Osteocyte (in vitro differentiated cells): Measurements from ENCODE around the gene STIMATE. TPM values are rescaled to one million over a fixed set of nuclear protein-coding genes. Genes with fewer than 3 reads are reported as not detected.

Experiments
- DNase-seq: peaks from one replicate; pipeline ENCODE4 v3.0.0; 2021; ENCODE audit warnings: mixed read lengths; ENCODE audit not compliant: unreplicated experiment; ENCODE audit errors: extremely low spot score
- H3K27ac Mint-ChIP-seq: one replicate; pipeline ENCODE4 v1.8.0; 2021; ENCODE audit warnings: mild to moderate bottlenecking, mixed read lengths; ENCODE audit not compliant: unreplicated experiment
- H3K27me3 Mint-ChIP-seq: one replicate; pipeline ENCODE4 v1.8.0; 2021; ENCODE audit warnings: mixed read lengths; ENCODE audit not compliant: unreplicated experiment
- H3K36me3 Mint-ChIP-seq: one replicate; pipeline ENCODE4 v1.8.0; 2021; ENCODE audit warnings: mixed read lengths; ENCODE audit not compliant: unreplicated experiment
- H3K4me1 Mint-ChIP-seq: one replicate; pipeline ENCODE4 v1.8.0; 2021; ENCODE audit warnings: mixed read lengths; ENCODE audit not compliant: unreplicated experiment
- H3K4me3 Mint-ChIP-seq: one replicate; pipeline ENCODE4 v1.8.0; 2021; ENCODE audit warnings: mild to moderate bottlenecking, moderate library complexity, mixed read lengths; ENCODE audit not compliant: unreplicated experiment
- H3K9me3 Mint-ChIP-seq: one replicate; pipeline ENCODE4 v1.8.0; 2021; ENCODE audit warnings: mixed read lengths; ENCODE audit not compliant: unreplicated experiment
- total RNA-seq: library from RNA; stranded (reverse); gene quantifications from 2 replicates; pipeline ENCODE4 v1.2.1, GENCODE V29; 2021
- TF ChIP-seq, protein P1 (sequence below): fragments of 200-600 bp; sonication (generic); IDR thresholded peaks from 2 replicates; pipeline ENCODE4 v1.5.0; 2021; ENCODE audit warnings: antibody characterized with exemption, mild to moderate bottlenecking, moderate library complexity

The STIMATE gene
- total RNA-seq, 1 donor from 2014 or later, result 25.3 TPM

GRCh38 chr3:52873433-52874159 is 23.8 kb downstream of the STIMATE start:
- Mint-ChIP-seq H3K4me3 (no peak overlapping the region), H3K27ac (no peak overlapping the region), H3K4me1 (peaks cover 12% of the 10 kb centered on the region), H3K36me3 (no peaks in the 10 kb centered on the region), H3K27me3 (no peaks in the 10 kb centered on the region), H3K9me3 (no peaks in the 10 kb centered on the region)
- TF ChIP-seq, protein P1, sequence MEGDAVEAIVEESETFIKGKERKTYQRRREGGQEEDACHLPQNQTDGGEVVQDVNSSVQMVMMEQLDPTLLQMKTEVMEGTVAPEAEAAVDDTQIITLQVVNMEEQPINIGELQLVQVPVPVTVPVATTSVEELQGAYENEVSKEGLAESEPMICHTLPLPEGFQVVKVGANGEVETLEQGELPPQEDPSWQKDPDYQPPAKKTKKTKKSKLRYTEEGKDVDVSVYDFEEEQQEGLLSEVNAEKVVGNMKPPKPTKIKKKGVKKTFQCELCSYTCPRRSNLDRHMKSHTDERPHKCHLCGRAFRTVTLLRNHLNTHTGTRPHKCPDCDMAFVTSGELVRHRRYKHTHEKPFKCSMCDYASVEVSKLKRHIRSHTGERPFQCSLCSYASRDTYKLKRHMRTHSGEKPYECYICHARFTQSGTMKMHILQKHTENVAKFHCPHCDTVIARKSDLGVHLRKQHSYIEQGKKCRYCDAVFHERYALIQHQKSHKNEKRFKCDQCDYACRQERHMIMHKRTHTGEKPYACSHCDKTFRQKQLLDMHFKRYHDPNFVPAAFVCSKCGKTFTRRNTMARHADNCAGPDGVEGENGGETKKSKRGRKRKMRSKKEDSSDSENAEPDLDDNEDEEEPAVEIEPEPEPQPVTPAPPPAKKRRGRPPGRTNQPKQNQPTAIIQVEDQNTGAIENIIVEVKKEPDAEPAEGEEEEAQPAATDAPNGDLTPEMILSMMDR, result no peak
- no peak for DNase-seq

DNA sequence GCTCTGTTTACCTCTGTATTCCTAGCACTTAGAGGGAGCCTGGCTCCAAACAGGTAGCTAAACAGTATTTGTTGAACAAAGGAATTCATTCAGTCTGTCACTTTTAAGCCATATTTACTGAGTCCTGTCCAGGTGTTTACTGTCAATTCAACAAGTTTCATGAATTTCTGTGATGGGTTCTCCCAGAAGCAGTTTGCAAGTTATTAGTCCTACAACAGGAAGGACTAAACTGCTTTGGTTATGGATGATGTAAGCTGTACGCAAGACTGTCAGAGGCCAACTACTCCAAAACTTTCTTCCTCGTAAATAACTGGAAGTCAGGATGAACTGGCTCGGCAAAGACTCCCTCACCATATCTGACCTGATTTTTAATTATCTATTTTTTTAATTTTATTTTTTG is 25.1 kb downstream of the STIMATE start:
- Mint-ChIP-seq H3K36me3 (no peaks in the 10 kb centered on the region), H3K4me3 (no peak overlapping the region), H3K9me3 (no peaks in the 10 kb centered on the region), H3K27me3 (no peaks in the 10 kb centered on the region), H3K27ac (no peak overlapping the region), H3K4me1 (peaks cover 12% of the 10 kb centered on the region)
- TF ChIP-seq, protein P1, result no peak
- DNase-seq, result no peak

DNA sequence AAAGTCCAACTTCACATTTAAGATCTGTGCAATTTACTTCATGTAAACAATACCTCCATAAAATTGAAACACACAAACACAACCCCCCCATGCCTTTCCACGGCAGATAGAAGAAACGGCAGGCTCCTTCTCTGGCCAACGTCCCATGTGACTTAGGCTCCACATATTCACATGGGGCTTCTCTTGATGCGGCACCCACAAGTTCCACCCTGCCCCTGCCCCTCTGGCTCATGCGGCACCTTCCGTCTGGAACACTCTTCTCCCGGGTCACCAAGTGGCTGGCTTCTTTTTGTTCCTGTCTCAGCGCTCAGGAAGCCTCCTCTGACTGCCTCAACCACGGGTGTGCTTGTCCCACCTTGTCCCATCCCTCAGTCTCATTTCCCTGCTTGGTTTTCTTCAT is 25.6 kb downstream of the STIMATE start:
- DNase-seq, result no peak
- TF ChIP-seq, protein P1, result no peak
- H3K27ac Mint-ChIP-seq, result no peak overlapping the region
- H3K27me3 Mint-ChIP-seq, result no peaks in the 10 kb centered on the region
- no peaks in the 10 kb centered on the region for H3K36me3 Mint-ChIP-seq
- H3K9me3 Mint-ChIP-seq, result no peaks in the 10 kb centered on the region
- peaks cover 12% of the 10 kb centered on the region for H3K4me1 Mint-ChIP-seq
- no peak overlapping the region for H3K4me3 Mint-ChIP-seq

GRCh38 chr3:52870471-52870870 is 26.9 kb downstream of the STIMATE start:
- DNase-seq, result no peak
- TF ChIP-seq, protein P1, result no peak
- Mint-ChIP-seq H3K4me3 (no peak overlapping the region), H3K36me3 (peaks cover 8% of the 10 kb centered on the region), H3K27ac (no peak overlapping the region), H3K4me1 (peaks cover 12% of the 10 kb centered on the region), H3K27me3 (no peaks in the 10 kb centered on the region), H3K9me3 (no peaks in the 10 kb centered on the region)

GRCh38 chr3:52866427-52866826 is 30.9 kb downstream of the STIMATE start:
- no peak for DNase-seq
- Mint-ChIP-seq H3K36me3 (peaks cover 13% of the 10 kb centered on the region), H3K27me3 (no peaks in the 10 kb centered on the region), H3K4me3 (no peak overlapping the region), H3K4me1 (no peaks in the 10 kb centered on the region), H3K27ac (no peak overlapping the region), H3K9me3 (peaks cover 3% of the 10 kb centered on the region)
- TF ChIP-seq, protein P1, result no peak
